Heart left ventricle (tissue), 13 donors: ENCODE measurements around the gene ARHGEF26.

Experiments used
- CTCF ChIP-seq, 12 donors: fragments of 200-600 bp; sonication (generic) in 4 of 12; IDR thresholded peaks; one replicate each; pipeline versions ENCODE4 v1.5.0 to v1.8.0; 2018 to 2022; ENCODE audit warnings: antibody characterized with exemption in 12 of 12, mild to moderate bottlenecking in 5 of 12
- POLR2A ChIP-seq, 2 donors: fragments of 450-650 bp; IDR thresholded peaks; one replicate each; pipeline ENCODE4 v1.6.1; 2017; ENCODE audit warnings: antibody characterized with exemption in 2 of 2, mild to moderate bottlenecking in 2 of 2, moderate library complexity in 2 of 2
- donor health status: ischemic (EF 13 %, LVEDD 7.1; RV severe dilation, severe dysfunction).
- donor health status: DM: no; HTN: yes; CAD: no.
- donor health status: DM: no; HTN: no; CAD: no.
- donor health status: ischemic (EF 25% LVEDD 6.9; RV normal size, moderate dysfunction).
- donor health status: ischemic (EF 25% LVEDD 5.7; RV mildly dilated, moderate dysfunction).
- donor health status: ischemic (EF 35%, LVEDD 5.7; RV mildly dilated, moderate dysfunction).
- donor health status: nonischemic (EF 11% LVEDD 7.7; RV severe dilation, severe dysfunction).
- donor health status: DM: yes; HTN: yes; CAD: no.
- donor health status: PGD.
- donor health status: ischemic (EF 29% LVEDD 5.4; RV normal size, mild dysfunction).
- donor health status: nonischemic (EF 23%, LVEDD 6.1; RV moderate dilation, normal function).

DNA sequence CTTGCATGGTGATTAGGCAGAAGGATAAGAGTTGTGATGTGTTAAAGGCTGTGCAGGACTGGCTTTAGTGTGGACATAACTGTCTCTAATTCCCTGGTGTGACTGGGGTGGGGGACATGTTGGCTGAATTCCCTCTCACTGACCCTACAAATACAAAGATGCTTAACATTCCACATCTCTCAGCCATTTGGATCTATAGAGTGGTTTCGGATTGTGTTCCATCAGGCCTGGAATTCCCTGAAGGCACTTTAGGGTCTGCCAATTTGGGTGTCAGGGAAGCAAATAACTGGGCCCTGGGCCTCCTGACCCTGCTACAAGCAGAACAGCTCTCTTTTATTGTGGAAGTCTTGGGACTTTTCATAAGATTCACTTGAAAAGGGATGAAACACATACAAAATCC is 56.2 kb downstream of the ARHGEF26 start:
- no peak for TF ChIP-seq CTCF (IDR thresholded peaks at IDR 0.05)
- TF ChIP-seq POLR2A (IDR thresholded peaks at IDR 0.05): no peak
